ENCODE data around the gene ZDHHC3.

DNA sequence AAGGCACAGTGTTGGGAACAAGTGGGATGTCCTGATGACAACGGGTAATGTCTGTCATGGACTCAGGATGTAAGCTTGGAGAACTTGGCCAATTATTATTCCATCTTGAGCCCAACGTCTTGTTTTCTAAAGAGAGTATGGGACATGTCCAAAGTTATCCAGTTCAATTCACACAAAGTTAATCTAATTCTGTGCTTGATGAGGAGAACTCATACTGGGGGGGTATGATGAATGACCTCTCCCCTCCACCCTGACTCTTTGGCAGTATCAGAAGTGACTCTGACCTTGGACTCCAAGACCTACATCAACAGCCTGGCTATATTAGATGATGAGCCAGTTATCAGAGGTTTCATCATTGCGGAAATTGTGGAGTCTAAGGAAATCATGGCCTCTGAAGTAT, 65.3 kb downstream of the ZDHHC3 start:
- TF ChIP-seq, protein P1, sequence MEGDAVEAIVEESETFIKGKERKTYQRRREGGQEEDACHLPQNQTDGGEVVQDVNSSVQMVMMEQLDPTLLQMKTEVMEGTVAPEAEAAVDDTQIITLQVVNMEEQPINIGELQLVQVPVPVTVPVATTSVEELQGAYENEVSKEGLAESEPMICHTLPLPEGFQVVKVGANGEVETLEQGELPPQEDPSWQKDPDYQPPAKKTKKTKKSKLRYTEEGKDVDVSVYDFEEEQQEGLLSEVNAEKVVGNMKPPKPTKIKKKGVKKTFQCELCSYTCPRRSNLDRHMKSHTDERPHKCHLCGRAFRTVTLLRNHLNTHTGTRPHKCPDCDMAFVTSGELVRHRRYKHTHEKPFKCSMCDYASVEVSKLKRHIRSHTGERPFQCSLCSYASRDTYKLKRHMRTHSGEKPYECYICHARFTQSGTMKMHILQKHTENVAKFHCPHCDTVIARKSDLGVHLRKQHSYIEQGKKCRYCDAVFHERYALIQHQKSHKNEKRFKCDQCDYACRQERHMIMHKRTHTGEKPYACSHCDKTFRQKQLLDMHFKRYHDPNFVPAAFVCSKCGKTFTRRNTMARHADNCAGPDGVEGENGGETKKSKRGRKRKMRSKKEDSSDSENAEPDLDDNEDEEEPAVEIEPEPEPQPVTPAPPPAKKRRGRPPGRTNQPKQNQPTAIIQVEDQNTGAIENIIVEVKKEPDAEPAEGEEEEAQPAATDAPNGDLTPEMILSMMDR (IDR thresholded peaks at IDR 0.05) = no peak
- no peak for TF ChIP-seq EZH2 (IDR thresholded peaks at IDR 0.05; ENCODE audit: borderline replicate concordance, insufficient read depth, low read depth, low read length, poor library complexity, severe bottlenecking)
